ENCODE data around the gene HEYL. TPM values are rescaled to one million over a fixed set of nuclear protein-coding genes. Genes with fewer than 3 reads are reported as not detected.

The HEYL gene
- total and polyA plus RNA-seq, 9 of the 15 experiments (the other 6 are each of a cell fraction or from before 2014, with no cell fraction given), result 0.13 to 0.89 (median 0.25) TPM

GRCh38 chr1:39668894-39669293 is 29.5 kb upstream of the HEYL start:
- no peak for ATAC-seq
- 0 out of 4 replicates have a peak overlapping the region, but pooled peaks of 1 of the 2 experiments have one; percentile 6 for H3K9ac ChIP-seq (ENCODE audit: insufficient read depth in 1 of 2, low read depth in 2 of 2, low read length in 2 of 2)
- in situ Hi-C loops (cut with MboI) (no loop called here), intact Hi-C loops (cut with micrococcal nuclease) (no loop called here)
- H3K9me1 ChIP-seq (ENCODE audit: control insufficient read depth, insufficient read depth, low read length), result peaks cover 2% of the 10 kb centered on the region
- ChIA-PET CTCF (ENCODE audit: low intra/inter-chr PET ratio) (no interaction called here), POLR2A (interaction anchor here (0.6 to 1.2 kb wide), 6 partner anchors 9 to 131 kb away, joined by 3 to 7 read pairs (median 4); no protein-coding TSS in a partner anchor)
- peaks cover 0 to 18% of the 10 kb centered on the region in 2 experiments; a peak in 2 of 5 replicates for H3K4me1 ChIP-seq (replicated peaks in 1 of 2; ENCODE audit: control insufficient read depth in 2 of 2, insufficient read depth in 2 of 2, low read length in 2 of 2)
- H4K20me1 ChIP-seq (replicated peaks; ENCODE audit: control insufficient read depth, insufficient read depth, low read length), result 0 out of 2 replicates have a peak, but pooled peaks cover 6% of the 10 kb centered on the region
- no peaks in the 10 kb centered on the region for H3K9me3 ChIP-seq (replicated peaks; ENCODE audit: control insufficient read depth, insufficient read depth, low read depth, low read length)
- H3K4me3 ChIP-seq, result no peak overlapping the region
- FAIRE-seq, result no peak
- H3K27me3 ChIP-seq (ENCODE audit: control insufficient read depth in 2 of 2, insufficient read depth in 2 of 2, low read length in 2 of 2), result peaks cover 26 to 60% of the 10 kb centered on the region in 2 experiments
- TF ChIP-seq, protein P1, sequence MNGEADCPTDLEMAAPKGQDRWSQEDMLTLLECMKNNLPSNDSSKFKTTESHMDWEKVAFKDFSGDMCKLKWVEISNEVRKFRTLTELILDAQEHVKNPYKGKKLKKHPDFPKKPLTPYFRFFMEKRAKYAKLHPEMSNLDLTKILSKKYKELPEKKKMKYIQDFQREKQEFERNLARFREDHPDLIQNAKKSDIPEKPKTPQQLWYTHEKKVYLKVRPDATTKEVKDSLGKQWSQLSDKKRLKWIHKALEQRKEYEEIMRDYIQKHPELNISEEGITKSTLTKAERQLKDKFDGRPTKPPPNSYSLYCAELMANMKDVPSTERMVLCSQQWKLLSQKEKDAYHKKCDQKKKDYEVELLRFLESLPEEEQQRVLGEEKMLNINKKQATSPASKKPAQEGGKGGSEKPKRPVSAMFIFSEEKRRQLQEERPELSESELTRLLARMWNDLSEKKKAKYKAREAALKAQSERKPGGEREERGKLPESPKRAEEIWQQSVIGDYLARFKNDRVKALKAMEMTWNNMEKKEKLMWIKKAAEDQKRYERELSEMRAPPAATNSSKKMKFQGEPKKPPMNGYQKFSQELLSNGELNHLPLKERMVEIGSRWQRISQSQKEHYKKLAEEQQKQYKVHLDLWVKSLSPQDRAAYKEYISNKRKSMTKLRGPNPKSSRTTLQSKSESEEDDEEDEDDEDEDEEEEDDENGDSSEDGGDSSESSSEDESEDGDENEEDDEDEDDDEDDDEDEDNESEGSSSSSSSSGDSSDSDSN (IDR thresholded peaks at IDR 0.05; ENCODE audit: borderline replicate concordance in 1 of 2, low read depth in 2 of 2, low read length in 2 of 2), result no peak
- TF ChIP-seq JUN (IDR thresholded peaks at IDR 0.05; ENCODE audit: borderline replicate concordance, low read depth, low read length), result no peak
- no peak for TF ChIP-seq JUN (CRISPR knock-in tag; IDR thresholded peaks at IDR 0.05; ENCODE audit: borderline replicate concordance)
- no peak for TF ChIP-seq POLR2AphosphoS2 (IDR thresholded peaks at IDR 0.05; ENCODE audit: low read length)
- TF ChIP-seq RB1 (IDR thresholded peaks at IDR 0.05; ENCODE audit: low read depth), result no peak
- TF ChIP-seq HMG20A (CRISPR knock-in tag; conservative IDR thresholded peaks at IDR 0.05), result no peak
- WGBS (ENCODE audit: insufficient coverage, low coverage, missing lambda C conversion rate), result 9% methylated on average over 3 of the region's 3 CpGs
- H3K36me3 ChIP-seq (ENCODE audit: control insufficient read depth, insufficient read depth, low read length), result no peaks in the 10 kb centered on the region
- no peak overlapping the region for H3K4me2 ChIP-seq (ENCODE audit: insufficient read depth, low read length)
- H2AFZ ChIP-seq (ENCODE audit: low read depth, low read length), result no peak overlapping the region
- no TSS peak for BruUV-seq (replicated peaks)
- H3K27ac ChIP-seq (ENCODE audit: extremely low read depth, low read depth, low read length), result no peak overlapping the region
- H3K79me2 ChIP-seq (ENCODE audit: control insufficient read depth, insufficient read depth, low read length), result no peaks in the 10 kb centered on the region
- no peak for DNase-seq (ENCODE audit: extremely low read depth in 1 of 4, low spot score in 3 of 4)

Data from K562 (cell line).